PC-9 (cell line): ENCODE results near the gene MAML3.

Source experiments
- CTCF ChIP-seq: fragments of 200-600 bp; sonication (generic); conservative IDR thresholded peaks from 2 replicates; pipeline ENCODE4 v1.6.1; 2017; ENCODE audit warnings: mixed run types, antibody characterized with exemption, mild to moderate bottlenecking, moderate library complexity
- EZH2 ChIP-seq: fragments of 200-600 bp; sonication (generic); IDR thresholded peaks from 2 replicates; pipeline ENCODE4 v1.8.0; 2017; ENCODE audit warnings: antibody characterized with exemption, low read depth

- no peak for TF ChIP-seq CTCF
- TF ChIP-seq EZH2: no peak
Measured at GRCh38 chr4:139978692-139979091, 175.3 kb downstream of the MAML3 start.
